RKO (cell line): Measurements from ENCODE around the gene WASF2.

Experiments
- DNase-seq: peaks from one replicate; pipeline ENCODE4 v3.0.0-alpha.2; 2016; ENCODE audit warnings: low spot score

Gene WASF2

GRCh38 chr1:27374362-27375086 is 115.4 kb downstream of the WASF2 start, which contains the start of gene FCN3:
Gene FCN3, minus strand, starts transcription at chr1:27374824. Its CDS starts 6 bp downstream, at chr1:27374818.
- no peak for DNase-seq

- peak; percentile 42 for DNase-seq
Measured at GRCh38 chr1:27372808-27373690, 116.9 kb downstream of the WASF2 start.

GRCh38 chr1:27372022-27372807 is 117.8 kb downstream of the WASF2 start:
- no peak for DNase-seq

GRCh38 chr1:27368869-27369582 is 120.9 kb downstream of the WASF2 start:
- peak; percentile 47 for DNase-seq

- DNase-seq: no peak
Measured at GRCh38 chr1:27367160-27367650, 122.8 kb downstream of the WASF2 start.

GRCh38 chr1:27366411-27367159 is 123.4 kb downstream of the WASF2 start, which contains the start of gene MAP3K6:
Gene MAP3K6, minus strand, starts transcription at chr1:27366961. Its CDS starts 364 bp downstream, at chr1:27366597.
- DNase-seq: peak; percentile 83

GRCh38 chr1:27366113-27366410 is 123.9 kb downstream of the WASF2 start:
- DNase-seq: peak; percentile 83

- peak; percentile 88 for DNase-seq
Measured at GRCh38 chr1:27365372-27366112, 124.4 kb downstream of the WASF2 start.

GRCh38 chr1:27364696-27365371 is 125.1 kb downstream of the WASF2 start:
- DNase-seq: no peak

- DNase-seq: no peak
Measured at GRCh38 chr1:27363766-27364695, 125.9 kb downstream of the WASF2 start.

- no peak for DNase-seq
Measured at GRCh38 chr1:27361553-27361952, 128.4 kb downstream of the WASF2 start.

GRCh38 chr1:27361044-27361402 is 128.9 kb downstream of the WASF2 start:
- DNase-seq: no peak

- no peak for DNase-seq
Measured at GRCh38 chr1:27360159-27361043, 129.6 kb downstream of the WASF2 start.

- no peak for DNase-seq
Measured at GRCh38 chr1:27359822-27360158, 130.2 kb downstream of the WASF2 start.

GRCh38 chr1:27358928-27359313 is 131.0 kb downstream of the WASF2 start:
- no peak for DNase-seq

- DNase-seq: no peak
Measured at GRCh38 chr1:27358038-27358927, 131.7 kb downstream of the WASF2 start.
